OCI-LY1 (cell line): ENCODE measurements around the gene UNC5B.

ENCODE experiments used
- EZH2 ChIP-seq: fragments of 200-600 bp; sonication (generic), shearing (Covaris generic); IDR thresholded peaks from 2 replicates; pipeline ENCODE4 v1.8.0; 2017; ENCODE audit warnings: borderline replicate concordance, mixed run types, mild to moderate bottlenecking, antibody characterized with exemption, low read length, moderate library complexity, mixed read lengths
- TF ChIP-seq, protein P1 (sequence below): fragments of 200-600 bp; sonication (generic), shearing (Covaris generic); IDR thresholded peaks from 2 replicates; pipeline ENCODE4 v1.5.1; 2017; ENCODE audit warnings: mild to moderate bottlenecking, antibody characterized with exemption, low read length, moderate library complexity, mixed read lengths

DNA sequence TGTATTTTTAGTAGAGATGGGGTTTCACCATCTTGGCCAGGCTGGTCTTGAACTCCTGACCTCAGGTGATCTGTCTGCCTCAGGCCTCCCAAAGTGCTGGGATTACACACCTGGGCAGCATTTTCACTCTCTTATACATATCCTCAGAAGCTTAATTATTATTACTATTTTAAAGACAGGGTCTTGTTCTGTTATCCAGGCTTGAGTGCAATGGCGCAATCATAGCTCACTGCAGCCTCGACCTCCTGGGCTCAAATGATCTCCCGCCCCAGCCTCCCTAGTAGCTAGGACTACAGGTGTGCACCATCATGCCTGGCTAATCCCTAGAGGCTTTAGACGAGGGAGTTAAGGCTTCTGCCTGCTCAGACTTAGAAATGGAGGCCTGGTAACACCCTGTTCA is 26.3 kb downstream of the UNC5B start:
- TF ChIP-seq, protein P1, sequence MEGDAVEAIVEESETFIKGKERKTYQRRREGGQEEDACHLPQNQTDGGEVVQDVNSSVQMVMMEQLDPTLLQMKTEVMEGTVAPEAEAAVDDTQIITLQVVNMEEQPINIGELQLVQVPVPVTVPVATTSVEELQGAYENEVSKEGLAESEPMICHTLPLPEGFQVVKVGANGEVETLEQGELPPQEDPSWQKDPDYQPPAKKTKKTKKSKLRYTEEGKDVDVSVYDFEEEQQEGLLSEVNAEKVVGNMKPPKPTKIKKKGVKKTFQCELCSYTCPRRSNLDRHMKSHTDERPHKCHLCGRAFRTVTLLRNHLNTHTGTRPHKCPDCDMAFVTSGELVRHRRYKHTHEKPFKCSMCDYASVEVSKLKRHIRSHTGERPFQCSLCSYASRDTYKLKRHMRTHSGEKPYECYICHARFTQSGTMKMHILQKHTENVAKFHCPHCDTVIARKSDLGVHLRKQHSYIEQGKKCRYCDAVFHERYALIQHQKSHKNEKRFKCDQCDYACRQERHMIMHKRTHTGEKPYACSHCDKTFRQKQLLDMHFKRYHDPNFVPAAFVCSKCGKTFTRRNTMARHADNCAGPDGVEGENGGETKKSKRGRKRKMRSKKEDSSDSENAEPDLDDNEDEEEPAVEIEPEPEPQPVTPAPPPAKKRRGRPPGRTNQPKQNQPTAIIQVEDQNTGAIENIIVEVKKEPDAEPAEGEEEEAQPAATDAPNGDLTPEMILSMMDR = no peak
- TF ChIP-seq EZH2 = no peak
